Vagina (tissue), 2 donors: ENCODE data around the gene TRIP13. TPM values are rescaled to one million over a fixed set of nuclear protein-coding genes. Genes with fewer than 3 reads are reported as not detected.
A peak's percentile ranks its signal among the peaks of the same experiment; 100 is the strongest.

Experiments
- DNase-seq, 2 donors: peaks; one replicate each; pipeline ENCODE4 v3.0.0-alpha.2; 2017; ENCODE audit errors: extremely low spot score in 2 of 2
- H3K27ac ChIP-seq: fragments of 200-600 bp; sonication (generic); one replicate; pipeline ENCODE4 v1.5.1; 2019
- H3K27me3 ChIP-seq: fragments of 200-600 bp; sonication (generic); one replicate; pipeline ENCODE4 v1.5.1; 2019
- H3K36me3 ChIP-seq, 2 donors: fragments of 200-600 bp; sonication (generic); one replicate each; pipeline ENCODE4 v1.5.1; 2017 to 2019
- H3K4me1 ChIP-seq: fragments of 200-600 bp; sonication (generic); one replicate; pipeline ENCODE4 v1.5.1; 2019
- H3K4me3 ChIP-seq, 2 donors: fragments of 200-600 bp; sonication (generic); 1 replicate in 1 of 2; 2 replicates in 1 of 2; pipeline ENCODE4 v1.5.1; 2016 to 2019
- H3K9me3 ChIP-seq: fragments of 200-600 bp; sonication (generic); one replicate; pipeline ENCODE4 v1.5.1; 2019
- CTCF ChIP-seq, 3 experiments: fragments of 450-650 bp in 2 of 3; fragments of 200-600 bp in 1 of 3; sonication (generic) in 1 of 3; IDR thresholded peaks; one replicate each; pipeline ENCODE4 v1.5.1; 2017 to 2019; ENCODE audit warnings: antibody characterized with exemption in 3 of 3, mild to moderate bottlenecking in 2 of 3, moderate library complexity in 2 of 3
- POLR2A ChIP-seq, 2 donors: fragments of 450-650 bp; IDR thresholded peaks; one replicate each; pipeline ENCODE4 v1.6.1; 2017; ENCODE audit warnings: antibody characterized with exemption in 2 of 2, mild to moderate bottlenecking in 2 of 2, moderate library complexity in 2 of 2
- POLR2AphosphoS5 ChIP-seq, 2 donors: sonication (generic); formaldehyde crosslinking; IDR thresholded peaks; one replicate each; pipeline ENCODE4 v1.9.0; 2017; ENCODE audit warnings: antibody characterized with exemption in 2 of 2, mild to moderate bottlenecking in 2 of 2, low read depth in 1 of 2; ENCODE audit not compliant: insufficient read depth in 1 of 2
- intact Hi-C: fragments of 100-400 bp; cut with DNase I; formaldehyde crosslinking; loops from one replicate; pipeline ENCODE4 v1.15.1; 2023
- total RNA-seq: library from RNA; depleted of rRNA; stranded (reverse); fragments of >200 nt; gene quantifications from one replicate; pipeline ENCODE4 v1.2.3, GENCODE V29; 2016

Gene TRIP13
- total RNA-seq, 1 donor from 2014 or later: 3.7 TPM

- no peaks in the 10 kb centered on the region for H3K36me3 ChIP-seq
- no peak overlapping the region for H3K4me3 ChIP-seq
- H3K27me3 ChIP-seq: no peaks in the 10 kb centered on the region
- intact Hi-C loops: no loop called here
- H3K4me1 ChIP-seq: peaks cover 16% of the 10 kb centered on the region
- no peaks in the 10 kb centered on the region for H3K9me3 ChIP-seq
- no peak for TF ChIP-seq POLR2AphosphoS5 (IDR thresholded peaks at IDR 0.05; ENCODE audit: insufficient read depth in 1 of 2, low read depth in 1 of 2)
- no peak for TF ChIP-seq POLR2A (IDR thresholded peaks at IDR 0.05)
- TF ChIP-seq CTCF (IDR thresholded peaks at IDR 0.05): no peak
- peak in 1 of 2 donors; percentile 54 for DNase-seq
- no peak overlapping the region for H3K27ac ChIP-seq
These were observed 69.7 kb downstream of the TRIP13 start for GRCh38 chr5:962386-962785.

- no peaks in the 10 kb centered on the region for H3K9me3 ChIP-seq
- peak overlapping the region; percentile 15 for H3K27ac ChIP-seq
- H3K4me3 ChIP-seq: no peak overlapping the region
- H3K27me3 ChIP-seq: no peaks in the 10 kb centered on the region
- H3K36me3 ChIP-seq: no peaks in the 10 kb centered on the region
- DNase-seq: peak in 1 of 2 donors; percentile 77
- H3K4me1 ChIP-seq: peaks cover 12% of the 10 kb centered on the region
- intact Hi-C loops: no loop called here
- no peak for TF ChIP-seq POLR2AphosphoS5 (IDR thresholded peaks at IDR 0.05; ENCODE audit: insufficient read depth in 1 of 2, low read depth in 1 of 2)
- TF ChIP-seq POLR2A (IDR thresholded peaks at IDR 0.05): no peak
- no peak for TF ChIP-seq CTCF (IDR thresholded peaks at IDR 0.05)
These were observed 70.1 kb downstream of the TRIP13 start for GRCh38 chr5:962801-963200.

- no peak for TF ChIP-seq CTCF (IDR thresholded peaks at IDR 0.05)
- TF ChIP-seq POLR2A (IDR thresholded peaks at IDR 0.05): no peak
- TF ChIP-seq POLR2AphosphoS5 (IDR thresholded peaks at IDR 0.05; ENCODE audit: insufficient read depth in 1 of 2, low read depth in 1 of 2): no peak
- Histone ChIP-seq H3K27me3 (no peaks in the 10 kb centered on the region), H3K36me3 (no peaks in the 10 kb centered on the region), H3K9me3 (no peaks in the 10 kb centered on the region), H3K27ac (peak overlapping the region; percentile 15), H3K4me1 (peaks cover 12% of the 10 kb centered on the region), H3K4me3 (no peak overlapping the region)
- no peak for DNase-seq
- intact Hi-C loops: no loop called here
These were observed 70.6 kb downstream of the TRIP13 start for GRCh38 chr5:963310-963672.

- peaks cover 12% of the 10 kb centered on the region for H3K4me1 ChIP-seq
- no peak overlapping the region for H3K4me3 ChIP-seq
- intact Hi-C loops: no loop called here
- peak in 1 of 2 donors; percentile 88 for DNase-seq
- TF ChIP-seq POLR2AphosphoS5 (IDR thresholded peaks at IDR 0.05; ENCODE audit: insufficient read depth in 1 of 2, low read depth in 1 of 2): peak in 1 of 2 donors; percentile 45
- TF ChIP-seq CTCF (IDR thresholded peaks at IDR 0.05): no peak
- H3K27ac ChIP-seq: peak overlapping the region; percentile 31
- no peaks in the 10 kb centered on the region for H3K27me3 ChIP-seq
- H3K9me3 ChIP-seq: no peaks in the 10 kb centered on the region
- H3K36me3 ChIP-seq: no peaks in the 10 kb centered on the region
These were observed 71.2 kb downstream of the TRIP13 start for GRCh38 chr5:963673-964531.

GRCh38 chr5:964821-965220, 72.1 kb downstream of the TRIP13 start:
- Histone ChIP-seq H3K27me3 (no peaks in the 10 kb centered on the region), H3K36me3 (no peaks in the 10 kb centered on the region), H3K4me3 (no peak overlapping the region), H3K9me3 (no peaks in the 10 kb centered on the region), H3K27ac (no peak overlapping the region), H3K4me1 (peaks cover 12% of the 10 kb centered on the region)
- peak in 1 of 2 donors; percentile 70 for DNase-seq
- TF ChIP-seq CTCF (IDR thresholded peaks at IDR 0.05) (no peak), POLR2AphosphoS5 (IDR thresholded peaks at IDR 0.05; ENCODE audit: insufficient read depth in 1 of 2, low read depth in 1 of 2) (no peak), POLR2A (IDR thresholded peaks at IDR 0.05) (no peak)
- intact Hi-C loops: no loop called here
